CD14-positive monocyte (primary cell): Measurements from ENCODE around the gene NDRG4. TPM values are rescaled to one million over a fixed set of nuclear protein-coding genes. Genes with fewer than 3 reads are reported as not detected.

Experiments used
- DNase-seq, 3 donors: peaks; one replicate each; pipeline ENCODE4 v3.0.0-alpha.2; 2011 to 2022
- H2AFZ ChIP-seq: 2 replicates; pipeline ENCODE4 v1.6.0; 2012; ENCODE audit warnings: mild to moderate bottlenecking, low read depth, low read length, inconsistent platforms; ENCODE audit not compliant: insufficient read depth, poor library complexity, severe bottlenecking
- H3K27ac ChIP-seq, 2 donors: 1 replicate in 1 of 2; 2 replicates in 1 of 2; pipeline ENCODE4 v1.5.1; 2012 to 2013; ENCODE audit warnings: low read length in 2 of 2, control low read depth in 1 of 2, inconsistent platforms in 1 of 2, low read depth in 1 of 2, mild to moderate bottlenecking in 1 of 2
- H3K27me3 ChIP-seq, 2 donors: one replicate each; pipeline versions ENCODE4 v1.6.0 to v1.6.1; 2011 to 2013; ENCODE audit warnings: low read length in 2 of 2; ENCODE audit not compliant: control insufficient read depth in 2 of 2, insufficient read depth in 2 of 2
- H3K36me3 ChIP-seq, 2 donors: replicated peaks in 1 of 2; 1 replicate in 1 of 2; 2 replicates in 1 of 2; pipeline versions ENCODE4 v1.5.1 to v1.6.1; 2012 to 2013; ENCODE audit warnings: low read length in 2 of 2, control low read depth in 1 of 2, inconsistent platforms in 1 of 2, mild to moderate bottlenecking in 1 of 2; ENCODE audit not compliant: insufficient read depth in 2 of 2, control insufficient read depth in 1 of 2
- H3K4me1 ChIP-seq, 2 donors: 1 replicate in 1 of 2; 2 replicates in 1 of 2; pipeline versions ENCODE4 v1.5.1 to v1.6.1; 2012 to 2013; ENCODE audit warnings: low read length in 2 of 2, control low read depth in 1 of 2, inconsistent platforms in 1 of 2, mild to moderate bottlenecking in 1 of 2, moderate library complexity in 1 of 2; ENCODE audit not compliant: insufficient read depth in 2 of 2, control insufficient read depth in 1 of 2
- H3K4me2 ChIP-seq: replicated peaks from 2 replicates; pipeline ENCODE3; 2012; ENCODE audit warnings: low read length, moderate library complexity, mild to moderate bottlenecking; ENCODE audit not compliant: poor library complexity, severe bottlenecking; ENCODE audit errors: extremely low read depth
- H3K4me3 ChIP-seq, 3 experiments: fragments of 200-600 bp in 1 of 3; sonication (generic) in 1 of 3; replicated peaks in 1 of 3; 1 replicate in 2 of 3; 2 replicates in 1 of 3; pipeline ENCODE4 v1.5.1; 2011 to 2013; ENCODE audit warnings: low read length in 3 of 3, mild to moderate bottlenecking in 3 of 3, control low read depth in 2 of 3, low read depth in 2 of 3, inconsistent platforms in 1 of 3, moderate library complexity in 1 of 3
- H3K79me2 ChIP-seq: 2 replicates; pipeline ENCODE4 v1.6.0; 2012; ENCODE audit warnings: mild to moderate bottlenecking, control low read depth, inconsistent platforms, low read length, moderate library complexity; ENCODE audit not compliant: insufficient read depth
- H3K9ac ChIP-seq: 2 replicates; pipeline ENCODE4 v1.6.0; 2017; ENCODE audit warnings: low read length, mild to moderate bottlenecking; ENCODE audit not compliant: insufficient read depth, poor library complexity, severe bottlenecking
- H3K9me3 ChIP-seq, 2 donors: replicated peaks in 1 of 2; 1 replicate in 1 of 2; 2 replicates in 1 of 2; pipeline versions ENCODE4 v1.5.1 to v1.6.1; 2012 to 2013; ENCODE audit warnings: low read length in 2 of 2, control low read depth in 1 of 2; ENCODE audit not compliant: control insufficient read depth in 1 of 2, insufficient read depth in 1 of 2
- H4K20me1 ChIP-seq: 2 replicates; pipeline ENCODE4 v1.6.0; 2012; ENCODE audit warnings: mild to moderate bottlenecking, low read length, control low read depth, moderate library complexity; ENCODE audit not compliant: insufficient read depth
- H3K27ac Mint-ChIP-seq, 7 donors: one replicate each; pipeline ENCODE4 v1.8.0; 2020; ENCODE audit warnings: mild to moderate bottlenecking in 7 of 7, mixed read lengths in 7 of 7, moderate library complexity in 6 of 7, inconsistent platforms in 2 of 7
- H3K27me3 Mint-ChIP-seq, 3 donors: one replicate each; pipeline ENCODE4 v1.8.0; 2021 to 2022; ENCODE audit warnings: low read depth in 3 of 3, mild to moderate bottlenecking in 3 of 3, mixed read lengths in 3 of 3, moderate library complexity in 3 of 3, inconsistent platforms in 1 of 3
- H3K36me3 Mint-ChIP-seq, 2 donors: one replicate each; pipeline ENCODE4 v1.8.0; 2020; ENCODE audit warnings: mixed read lengths in 2 of 2, inconsistent platforms in 1 of 2, mild to moderate bottlenecking in 1 of 2
- H3K4me1 Mint-ChIP-seq: one replicate; pipeline ENCODE4 v1.8.0; 2020; ENCODE audit warnings: mild to moderate bottlenecking, mixed read lengths
- H3K4me3 Mint-ChIP-seq, 2 donors: one replicate each; pipeline ENCODE4 v1.8.0; 2020; ENCODE audit warnings: mild to moderate bottlenecking in 2 of 2, mixed read lengths in 2 of 2, moderate library complexity in 1 of 2
- H3K9me3 Mint-ChIP-seq, 7 donors: one replicate each; pipeline ENCODE4 v1.8.0; 2020 to 2022; ENCODE audit warnings: mixed read lengths in 7 of 7, mild to moderate bottlenecking in 6 of 7, moderate library complexity in 6 of 7, inconsistent platforms in 2 of 7
- CTCF ChIP-seq: fragments of 200-600 bp; IDR thresholded peaks from one replicate; pipeline ENCODE4 v1.8.0; 2022; ENCODE audit warnings: antibody characterized with exemption, mild to moderate bottlenecking
- WGBS: methylation state at CpG from one replicate; pipeline ENCODE4 v1.1.5; 2013; ENCODE audit warnings: missing lambda C conversion rate; ENCODE audit not compliant: insufficient coverage; 5-methylcytosine and 5-hydroxymethylcytosine counted together
- intact Hi-C, 2 donors: fragments of 100-400 bp; cut with micrococcal nuclease; formaldehyde crosslinking; loops; one replicate each; pipeline versions ENCODE4 v1.15.0 to v1.15.1; 2023
- polyA plus RNA-seq, 3 donors: library from polyadenylated mRNA; depleted of rRNA in 1 of 3; unstranded in 2 of 3; stranded (reverse) in 1 of 3; fragments of 300-500 nt in 2 of 3; fragments of >200 nt in 1 of 3; fragmentation: Illumina TruSeq in 2 of 3; gene quantifications; 1 replicate in 2 of 3; 2 replicates in 1 of 3; pipeline ENCODE4 v1.2.3, GENCODE V29; 2012 to 2021

NDRG4 gene
- polyA plus RNA-seq, 3 donors: not detected

GRCh38 chr16:58497935-58498334 lies 2.0 kb upstream of the NDRG4 start:
- H3K27me3 ChIP-seq: peaks cover 15 to 35% of the 10 kb centered on the region in 2 donors
- intact Hi-C loops: no loop called here
- H3K4me3 Mint-ChIP-seq: no peak overlapping the region
- TF ChIP-seq CTCF: no peak
- no peak overlapping the region for H3K27ac ChIP-seq
- H3K9me3 Mint-ChIP-seq: peaks cover 0 to 4% (median 1%) of the 10 kb centered on the region in 7 donors
- H3K79me2 ChIP-seq: no peaks in the 10 kb centered on the region
- no peaks in the 10 kb centered on the region for H4K20me1 ChIP-seq
- H3K4me3 ChIP-seq: no peak overlapping the region
- no peak overlapping the region for H3K4me2 ChIP-seq
- H2AFZ ChIP-seq: no peak overlapping the region
- peaks cover 0 to 23% of the 10 kb centered on the region in 2 donors for H3K9me3 ChIP-seq
- H3K9ac ChIP-seq: no peak overlapping the region
- no peaks in the 10 kb centered on the region for H3K36me3 Mint-ChIP-seq
- peaks cover 14% of the 10 kb centered on the region for H3K4me1 Mint-ChIP-seq
- H3K27ac Mint-ChIP-seq: peak overlapping the region in 1 of 7 donors; percentile 53
- 58% methylated on average over 4 of the region's 5 CpGs for WGBS
- peaks cover 5 to 12% of the 10 kb centered on the region in 2 donors for H3K4me1 ChIP-seq
- DNase-seq: no peak
- no peaks in the 10 kb centered on the region for H3K36me3 ChIP-seq
- H3K27me3 Mint-ChIP-seq: peaks cover 41 to 66% (median 55%) of the 10 kb centered on the region in 3 donors

- Histone ChIP-seq H3K79me2 (no peaks in the 10 kb centered on the region), H3K4me1 (peaks cover 5 to 12% of the 10 kb centered on the region in 2 donors), H3K36me3 (no peaks in the 10 kb centered on the region), H3K27me3 (peaks cover 15 to 38% of the 10 kb centered on the region in 2 donors), H3K9me3 (peaks cover 0 to 23% of the 10 kb centered on the region in 2 donors), H3K4me2 (no peak overlapping the region), H3K27ac (no peak overlapping the region), H4K20me1 (no peaks in the 10 kb centered on the region), H3K9ac (no peak overlapping the region), H2AFZ (no peak overlapping the region), H3K4me3 (no peak overlapping the region)
- Mint-ChIP-seq H3K27me3 (peaks cover 43 to 70% (median 57%) of the 10 kb centered on the region in 3 donors), H3K36me3 (no peaks in the 10 kb centered on the region), H3K9me3 (peaks cover 0 to 4% (median 1%) of the 10 kb centered on the region in 7 donors), H3K27ac (peak overlapping the region in 1 of 7 donors; percentile 53), H3K4me1 (peaks cover 14% of the 10 kb centered on the region), H3K4me3 (peak overlapping the region in 1 of 2 donors; percentile 51)
- TF ChIP-seq CTCF: no peak
- intact Hi-C loops: no loop called here
- WGBS: 72% methylated on average over 9 of the region's 9 CpGs
- no peak for DNase-seq
These were observed 1.4 kb upstream of the NDRG4 start for GRCh38 chr16:58498341-58499091.
